Activated T-helper 1 cell treated with anti-CD3 and anti-CD28 coated beads, Interleukin-12 subunit alpha, Interleukin-12 subunit beta, Interleukin-2, Interleukin-4 antibody, amounts not matched to agents 30 ng/mL and 10 ng/mL and 1 ng/mL, durations not matched to agents 14 hours and 24 hours and 36 hours (primary cell): ENCODE results near the gene CEP131. TPM values are rescaled to one million over a fixed set of nuclear protein-coding genes. Genes with fewer than 3 reads are reported as not detected.

Experiments
- DNase-seq: peaks from one replicate; pipeline ENCODE4 v3.0.0; 2021; ENCODE audit warnings: low spot score
- H3K27ac Mint-ChIP-seq: one replicate; pipeline ENCODE4 v1.8.0; 2021; ENCODE audit warnings: mild to moderate bottlenecking, mixed read lengths
- H3K27me3 Mint-ChIP-seq: one replicate; pipeline ENCODE4 v1.8.0; 2022; ENCODE audit warnings: mild to moderate bottlenecking, moderate library complexity, mixed read lengths; ENCODE audit not compliant: insufficient read depth
- H3K36me3 Mint-ChIP-seq: one replicate; pipeline ENCODE4 v1.8.0; 2021; ENCODE audit warnings: low read depth, mixed read lengths
- H3K4me1 Mint-ChIP-seq: one replicate; pipeline ENCODE4 v1.8.0; 2021; ENCODE audit warnings: low read depth, mixed read lengths
- H3K4me3 Mint-ChIP-seq: one replicate; pipeline ENCODE4 v1.8.0; 2021; ENCODE audit warnings: mild to moderate bottlenecking, moderate library complexity, mixed read lengths
- H3K9me3 Mint-ChIP-seq: one replicate; pipeline ENCODE4 v1.8.0; 2021; ENCODE audit warnings: mixed read lengths
- intact Hi-C: fragments of 100-400 bp; cut with micrococcal nuclease; formaldehyde crosslinking; loops from one replicate; pipeline ENCODE4 v1.15.1; 2024
- total RNA-seq: library from RNA; stranded (reverse); gene quantifications from 2 replicates; pipeline ENCODE4 v1.2.3, GENCODE V29; 2022

Gene CEP131
- total RNA-seq, 1 donor from 2014 or later, result 17.5 TPM

- Mint-ChIP-seq H3K9me3 (no peaks in the 10 kb centered on the region), H3K4me1 (no peaks in the 10 kb centered on the region), H3K27ac (no peak overlapping the region), H3K4me3 (no peak overlapping the region), H3K27me3 (peaks cover 2% of the 10 kb centered on the region), H3K36me3 (no peaks in the 10 kb centered on the region)
- no peak for DNase-seq
- intact Hi-C loops, result no loop called here
Observed at GRCh38 chr17:81207610-81208581, 14.9 kb downstream of the CEP131 start.

- Mint-ChIP-seq H3K9me3 (no peaks in the 10 kb centered on the region), H3K27me3 (peaks cover 2% of the 10 kb centered on the region), H3K27ac (no peak overlapping the region), H3K4me1 (no peaks in the 10 kb centered on the region), H3K4me3 (no peak overlapping the region), H3K36me3 (no peaks in the 10 kb centered on the region)
- DNase-seq, result no peak
- intact Hi-C loops, result no loop called here
Observed at GRCh38 chr17:81206657-81207056, 16.1 kb downstream of the CEP131 start.

- intact Hi-C loops, result no loop called here
- H3K4me3 Mint-ChIP-seq, result no peak overlapping the region
- H3K27ac Mint-ChIP-seq, result no peak overlapping the region
- H3K27me3 Mint-ChIP-seq, result peaks cover 2% of the 10 kb centered on the region
- DNase-seq, result no peak
- H3K36me3 Mint-ChIP-seq, result no peaks in the 10 kb centered on the region
- H3K9me3 Mint-ChIP-seq, result no peaks in the 10 kb centered on the region
- H3K4me1 Mint-ChIP-seq, result no peaks in the 10 kb centered on the region
Observed at GRCh38 chr17:81206166-81206565, 16.6 kb downstream of the CEP131 start.

- no peak overlapping the region for H3K27ac Mint-ChIP-seq
- no peaks in the 10 kb centered on the region for H3K4me1 Mint-ChIP-seq
- no peaks in the 10 kb centered on the region for H3K27me3 Mint-ChIP-seq
- intact Hi-C loops, result no loop called here
- H3K36me3 Mint-ChIP-seq, result no peaks in the 10 kb centered on the region
- no peaks in the 10 kb centered on the region for H3K9me3 Mint-ChIP-seq
- no peak for DNase-seq
- no peak overlapping the region for H3K4me3 Mint-ChIP-seq
Observed at GRCh38 chr17:81204578-81204977, 18.2 kb downstream of the CEP131 start.

GRCh38 chr17:81203136-81203535 lies 19.6 kb downstream of the CEP131 start:
- H3K27ac Mint-ChIP-seq, result no peak overlapping the region
- H3K9me3 Mint-ChIP-seq, result no peaks in the 10 kb centered on the region
- H3K27me3 Mint-ChIP-seq, result no peaks in the 10 kb centered on the region
- DNase-seq, result no peak
- H3K4me3 Mint-ChIP-seq, result no peak overlapping the region
- H3K4me1 Mint-ChIP-seq, result no peaks in the 10 kb centered on the region
- H3K36me3 Mint-ChIP-seq, result no peaks in the 10 kb centered on the region
- intact Hi-C loops, result no loop called here

- Mint-ChIP-seq H3K4me1 (no peaks in the 10 kb centered on the region), H3K27ac (no peak overlapping the region), H3K4me3 (no peak overlapping the region), H3K36me3 (no peaks in the 10 kb centered on the region), H3K27me3 (no peaks in the 10 kb centered on the region), H3K9me3 (no peaks in the 10 kb centered on the region)
- DNase-seq, result no peak
- intact Hi-C loops, result no loop called here
Observed at GRCh38 chr17:81202318-81202717, 20.4 kb downstream of the CEP131 start.

GRCh38 chr17:81200695-81201580 lies 21.8 kb downstream of the CEP131 start:
- no peak overlapping the region for H3K27ac Mint-ChIP-seq
- no peak overlapping the region for H3K4me3 Mint-ChIP-seq
- no peaks in the 10 kb centered on the region for H3K9me3 Mint-ChIP-seq
- no peaks in the 10 kb centered on the region for H3K27me3 Mint-ChIP-seq
- H3K4me1 Mint-ChIP-seq, result no peaks in the 10 kb centered on the region
- no peak for DNase-seq
- intact Hi-C loops, result no loop called here
- no peaks in the 10 kb centered on the region for H3K36me3 Mint-ChIP-seq

- Mint-ChIP-seq H3K27me3 (no peaks in the 10 kb centered on the region), H3K27ac (no peak overlapping the region), H3K9me3 (no peaks in the 10 kb centered on the region), H3K36me3 (no peaks in the 10 kb centered on the region), H3K4me1 (no peaks in the 10 kb centered on the region), H3K4me3 (no peak overlapping the region)
- no peak for DNase-seq
- intact Hi-C loops, result no loop called here
Observed at GRCh38 chr17:81200201-81200600, 22.6 kb downstream of the CEP131 start.

- intact Hi-C loops, result no loop called here
Observed at GRCh38 chr17:81199482-81199830, 23.3 kb downstream of the CEP131 start.

GRCh38 chr17:81198826-81199481 lies 23.8 kb downstream of the CEP131 start:
- Mint-ChIP-seq H3K4me1 (no peaks in the 10 kb centered on the region), H3K9me3 (no peaks in the 10 kb centered on the region), H3K4me3 (no peak overlapping the region), H3K27me3 (no peaks in the 10 kb centered on the region), H3K36me3 (no peaks in the 10 kb centered on the region), H3K27ac (no peak overlapping the region)
- DNase-seq, result no peak
- intact Hi-C loops, result no loop called here

More at GRCh38 chr17:81199482-81199830, 23.3 kb downstream of the CEP131 start:
- no peak overlapping the region for H3K27ac Mint-ChIP-seq
- no peaks in the 10 kb centered on the region for H3K27me3 Mint-ChIP-seq
- H3K9me3 Mint-ChIP-seq, result no peaks in the 10 kb centered on the region
- H3K4me1 Mint-ChIP-seq, result no peaks in the 10 kb centered on the region
- H3K4me3 Mint-ChIP-seq, result no peak overlapping the region
- no peak for DNase-seq
- no peaks in the 10 kb centered on the region for H3K36me3 Mint-ChIP-seq

- Mint-ChIP-seq H3K27me3 (no peaks in the 10 kb centered on the region), H3K4me3 (no peak overlapping the region), H3K36me3 (no peaks in the 10 kb centered on the region), H3K9me3 (no peaks in the 10 kb centered on the region), H3K27ac (no peak overlapping the region), H3K4me1 (no peaks in the 10 kb centered on the region)
- intact Hi-C loops, result no loop called here
- no peak for DNase-seq
Observed at GRCh38 chr17:81197831-81198490, 24.8 kb downstream of the CEP131 start.

- Mint-ChIP-seq H3K27me3 (no peaks in the 10 kb centered on the region), H3K4me1 (no peaks in the 10 kb centered on the region), H3K36me3 (no peaks in the 10 kb centered on the region), H3K27ac (no peak overlapping the region), H3K9me3 (no peaks in the 10 kb centered on the region), H3K4me3 (no peak overlapping the region)
- intact Hi-C loops, result no loop called here
- DNase-seq, result no peak
Observed at GRCh38 chr17:81197409-81197795, 25.4 kb downstream of the CEP131 start.
